ENCODE results near the gene ADAMTS17.

GRCh38 chr15:100194996-100195395, 146.8 kb downstream of the ADAMTS17 start:
- TF ChIP-seq ZNF274 (IDR thresholded peaks at IDR 0.05; ENCODE audit: low read depth, low read length) (no peak), POLR2A (IDR thresholded peaks at IDR 0.05; ENCODE audit: borderline replicate concordance, extremely low read depth, insufficient read depth, insufficient read length) (no peak), CTCF (IDR thresholded peaks at IDR 0.05 in 2 of 3, conservative IDR thresholded peaks at IDR 0.05 in 1 of 3; ENCODE audit: borderline replicate concordance in 1 of 3, insufficient read depth in 1 of 3, low read depth in 2 of 3, low read length in 2 of 3) (no peak), MAX (IDR thresholded peaks at IDR 0.05) (no peak)

Data from HCT116 (cell line).